Midbrain (tissue), 1 donor: Measurements from ENCODE around the gene FAM50B.

Experiments
- DNase-seq: peaks from one replicate; lab custom pipeline; 2025; lab: John Stamatoyannopoulos, UW

The FAM50B gene, protein sequence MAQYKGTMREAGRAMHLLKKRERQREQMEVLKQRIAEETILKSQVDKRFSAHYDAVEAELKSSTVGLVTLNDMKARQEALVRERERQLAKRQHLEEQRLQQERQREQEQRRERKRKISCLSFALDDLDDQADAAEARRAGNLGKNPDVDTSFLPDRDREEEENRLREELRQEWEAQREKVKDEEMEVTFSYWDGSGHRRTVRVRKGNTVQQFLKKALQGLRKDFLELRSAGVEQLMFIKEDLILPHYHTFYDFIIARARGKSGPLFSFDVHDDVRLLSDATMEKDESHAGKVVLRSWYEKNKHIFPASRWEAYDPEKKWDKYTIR

DNA sequence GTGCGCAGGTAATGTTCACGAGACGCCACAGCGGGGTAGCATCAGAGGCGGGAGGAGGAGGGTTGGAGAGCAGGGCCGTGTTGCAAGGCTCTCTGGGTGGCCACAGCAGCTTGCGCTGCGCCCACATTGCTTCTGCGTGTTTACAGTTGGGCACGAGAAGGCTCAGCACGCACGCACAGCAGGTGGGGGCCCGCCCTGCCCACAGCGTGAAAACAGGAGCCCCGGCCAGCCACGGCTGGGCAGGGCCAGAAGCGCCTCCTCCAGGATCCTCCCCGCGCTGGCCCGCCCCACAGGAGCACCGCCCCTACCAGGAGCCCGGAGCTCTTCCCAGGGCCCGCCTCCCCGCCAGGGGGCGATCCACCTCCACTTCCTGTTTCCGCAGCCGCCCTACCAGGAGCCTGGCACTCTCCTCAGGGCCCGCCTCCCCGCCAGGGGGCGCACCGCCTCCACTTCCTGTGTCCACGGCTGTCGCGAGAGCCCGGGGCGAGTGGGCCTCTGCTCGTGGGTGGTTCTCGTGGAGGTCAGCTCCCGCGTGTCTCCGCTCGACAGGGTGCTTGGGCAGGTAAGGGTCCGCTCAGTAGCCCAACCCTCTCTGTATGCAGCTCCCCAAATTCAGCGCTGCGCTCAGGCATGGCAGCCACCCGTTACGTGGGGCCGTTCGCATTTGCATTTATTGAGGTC, at the start of gene FAM50B:
Gene FAM50B, plus strand, starts transcription at position 449 of the 681 bp plus-strand sequence. CDS start 439 bp downstream, outside the sequence.
- DNase-seq, result peak; percentile 92

DNA sequence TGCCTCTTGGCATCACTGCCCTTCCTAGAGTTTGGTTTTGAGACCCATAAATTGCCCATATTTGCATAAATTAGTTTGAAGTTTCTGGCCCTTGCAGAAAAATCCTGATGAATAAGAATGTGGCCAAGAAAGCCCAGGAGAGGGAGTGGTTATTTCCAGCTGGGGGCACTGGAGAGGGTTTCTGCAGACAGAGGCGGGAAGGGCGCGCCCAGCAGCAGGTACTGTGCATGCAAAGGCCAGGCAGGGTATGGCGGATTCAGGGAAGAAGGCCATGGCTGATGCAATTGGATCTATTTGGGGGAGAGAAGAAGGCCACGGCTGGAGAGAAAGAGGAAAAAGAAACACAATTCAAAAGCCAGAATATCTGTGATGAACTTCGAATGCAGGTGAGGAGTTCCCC, 49.5 kb upstream of the FAM50B start:
- no peak for DNase-seq

DNA sequence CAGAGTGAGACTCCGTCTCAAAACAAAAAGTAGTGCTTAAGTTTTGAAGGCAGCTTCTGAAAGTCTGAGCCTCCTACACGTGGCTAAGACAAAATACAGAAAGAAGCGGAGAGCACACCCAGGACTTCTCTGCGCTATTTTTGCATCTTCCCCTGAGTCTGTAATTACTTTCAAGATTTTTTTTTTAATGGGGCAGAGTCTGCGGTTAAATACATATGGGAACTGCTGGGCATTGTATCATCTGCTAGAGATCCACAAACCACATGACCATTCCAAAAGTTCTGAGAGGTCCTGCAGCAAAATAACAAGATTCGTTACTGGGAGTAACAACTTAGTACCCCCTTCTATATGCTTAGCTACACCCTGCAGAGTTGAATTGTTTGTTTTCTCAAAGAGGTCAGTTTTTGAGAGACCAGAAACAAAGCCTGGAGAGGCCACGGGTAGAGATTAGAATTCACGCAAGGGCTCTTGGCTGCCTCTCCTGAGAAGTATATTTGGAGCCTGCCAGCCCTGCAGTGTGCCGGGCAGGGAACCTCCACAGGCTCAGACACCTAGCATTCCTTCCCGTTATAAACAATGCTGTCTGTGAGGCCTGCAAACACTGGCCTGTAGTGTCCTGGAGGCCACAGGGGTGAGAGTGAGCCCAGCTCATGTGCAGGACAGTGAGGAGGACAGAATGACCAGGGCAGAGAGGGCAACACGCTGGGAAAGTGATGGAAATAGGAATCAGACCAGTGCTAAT, 48.2 kb upstream of the FAM50B start:
- DNase-seq, result no peak

DNA sequence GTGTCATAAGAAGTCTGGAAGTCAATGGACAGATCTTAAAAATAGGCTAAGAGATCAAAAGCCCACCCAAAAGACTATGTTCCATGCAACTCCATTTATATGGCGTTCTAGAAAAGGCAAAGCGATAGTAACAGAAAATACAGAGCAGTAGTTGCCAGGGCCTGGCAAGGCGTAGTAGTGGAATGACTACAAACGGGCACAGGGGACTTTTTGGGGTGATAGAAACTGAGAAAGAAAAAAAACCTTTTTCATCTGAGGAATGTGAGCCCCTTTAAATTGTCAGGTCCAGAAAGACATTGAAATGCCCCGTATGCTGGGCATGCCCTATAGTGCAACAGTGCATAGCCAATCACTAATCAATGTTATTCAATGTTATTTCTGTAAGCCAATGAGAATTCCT, 47.2 kb upstream of the FAM50B start:
- DNase-seq, result no peak

DNA sequence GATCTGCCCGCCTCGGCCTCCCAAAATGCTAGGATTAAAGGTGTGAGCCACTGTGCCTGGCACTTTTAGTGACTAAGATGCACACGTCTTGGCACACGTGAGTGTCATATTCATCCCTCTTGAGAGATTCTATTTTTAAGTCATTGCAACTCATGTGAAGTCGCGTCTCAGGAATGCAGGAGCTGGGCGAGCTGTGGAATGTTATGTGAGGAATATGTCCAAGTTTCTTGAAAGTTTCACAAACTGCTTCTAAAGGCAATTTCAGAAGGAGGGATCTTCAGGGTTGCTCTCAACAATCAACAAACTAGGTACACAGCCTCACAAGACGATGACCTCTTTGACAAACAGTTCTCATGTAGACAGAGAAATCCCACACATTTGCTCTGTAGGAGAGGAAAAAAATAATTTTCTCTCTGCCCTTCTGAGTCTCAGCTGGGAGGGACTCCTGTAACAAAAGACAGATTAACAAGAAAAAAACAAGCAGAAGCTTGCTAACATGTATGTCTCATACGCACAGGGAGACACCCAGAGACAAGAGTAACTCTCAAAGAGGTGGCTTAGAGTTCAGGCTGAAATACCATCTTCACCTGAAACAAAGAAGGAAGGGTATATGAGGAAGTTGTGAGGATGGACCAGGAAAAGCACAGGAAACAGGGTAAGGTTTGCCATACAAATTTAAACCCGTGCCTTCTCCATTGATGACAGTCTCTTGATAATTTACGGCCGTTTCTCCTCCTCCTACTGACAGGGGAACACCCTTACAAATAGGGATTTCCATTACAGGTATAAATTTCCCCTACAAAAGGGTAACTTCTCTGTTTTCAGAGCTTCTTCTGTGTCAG, 45.3 kb upstream of the FAM50B start:
- DNase-seq, result no peak

DNA sequence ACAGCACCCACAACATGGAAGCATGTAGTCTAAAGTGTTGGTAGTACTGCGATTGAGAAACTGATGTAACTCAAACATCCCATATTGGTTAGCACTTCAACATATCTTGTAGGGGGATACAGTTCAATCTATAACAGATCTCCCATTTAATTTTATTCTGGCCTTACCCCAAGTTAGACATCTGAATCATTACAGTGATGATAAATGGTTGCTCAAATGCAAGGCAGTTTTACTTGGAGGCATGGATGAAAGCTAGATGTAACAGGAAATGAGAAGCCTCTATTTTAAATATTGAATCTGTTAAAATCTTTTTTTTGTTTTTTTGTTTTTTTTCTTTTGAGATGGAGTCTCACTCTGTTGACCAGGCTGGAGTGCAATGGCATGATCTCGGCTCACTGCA, 44.2 kb upstream of the FAM50B start:
- no peak for DNase-seq

DNA sequence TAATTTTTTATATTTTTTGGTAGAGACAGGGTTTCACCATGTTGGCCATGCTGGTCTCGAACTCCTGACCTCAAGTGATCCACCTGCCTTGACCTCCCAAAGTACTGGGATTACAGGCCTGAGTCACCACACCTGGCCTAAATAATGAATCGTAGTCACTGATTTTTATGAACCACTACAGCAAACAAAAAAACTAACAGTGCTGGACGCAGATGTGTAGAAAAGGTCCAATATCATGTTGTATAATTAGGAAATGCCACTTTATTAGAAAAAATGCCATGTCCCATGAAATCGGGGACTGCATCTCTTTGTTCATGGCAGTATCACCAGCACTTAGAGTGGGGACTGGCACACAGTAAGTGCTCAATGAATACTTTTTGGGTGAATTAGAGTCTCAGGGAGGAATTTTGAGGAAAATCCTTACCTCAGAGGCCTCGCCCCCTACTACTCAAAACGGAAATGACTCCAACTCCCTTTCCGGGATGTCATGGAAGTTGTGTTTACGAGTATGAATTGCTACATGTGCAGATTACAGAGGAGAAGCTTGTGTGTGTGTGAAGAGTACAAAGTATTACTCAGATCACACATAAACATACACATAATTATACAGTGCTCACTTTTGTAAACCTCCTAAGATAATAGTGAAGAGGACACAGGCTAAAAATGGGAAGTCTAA, 43.6 kb upstream of the FAM50B start:
- DNase-seq, result no peak

DNA sequence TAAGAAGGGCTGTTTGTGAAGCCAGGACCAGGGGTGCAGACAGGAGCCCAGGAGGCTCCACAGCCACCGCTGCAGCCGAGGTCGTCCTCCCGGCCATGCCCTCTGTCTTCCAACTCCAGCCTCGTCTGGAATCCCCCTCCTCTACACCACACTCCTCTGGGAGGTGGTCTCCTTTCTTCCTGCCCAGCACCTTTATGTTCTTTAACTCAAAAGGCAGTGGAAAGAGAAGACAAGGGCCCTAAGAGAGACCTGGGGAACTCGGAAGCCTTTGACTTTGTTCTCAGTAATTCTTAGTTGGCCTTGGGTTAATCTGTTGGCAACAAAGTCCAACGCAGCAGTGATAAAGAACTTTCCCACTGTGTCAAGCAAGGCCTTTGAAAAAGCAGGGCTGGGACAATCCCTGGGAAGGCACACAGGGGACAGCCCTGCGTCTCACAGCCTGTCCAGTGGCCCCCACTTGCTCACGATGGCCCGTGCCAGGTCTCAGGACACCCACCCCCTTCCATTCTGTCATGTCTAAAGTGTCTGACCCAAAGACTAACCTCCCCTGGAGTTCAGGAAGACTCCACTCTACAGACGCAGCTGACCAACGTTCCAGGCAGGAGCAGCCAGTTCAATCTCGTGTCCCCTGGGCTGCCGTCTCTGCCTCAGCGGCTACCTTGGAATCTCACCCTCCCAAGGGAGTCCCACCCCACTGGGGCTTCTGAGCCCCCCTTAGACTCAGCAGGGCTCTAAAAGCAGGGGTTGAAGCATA, 42.8 kb upstream of the FAM50B start:
- no peak for DNase-seq

DNA sequence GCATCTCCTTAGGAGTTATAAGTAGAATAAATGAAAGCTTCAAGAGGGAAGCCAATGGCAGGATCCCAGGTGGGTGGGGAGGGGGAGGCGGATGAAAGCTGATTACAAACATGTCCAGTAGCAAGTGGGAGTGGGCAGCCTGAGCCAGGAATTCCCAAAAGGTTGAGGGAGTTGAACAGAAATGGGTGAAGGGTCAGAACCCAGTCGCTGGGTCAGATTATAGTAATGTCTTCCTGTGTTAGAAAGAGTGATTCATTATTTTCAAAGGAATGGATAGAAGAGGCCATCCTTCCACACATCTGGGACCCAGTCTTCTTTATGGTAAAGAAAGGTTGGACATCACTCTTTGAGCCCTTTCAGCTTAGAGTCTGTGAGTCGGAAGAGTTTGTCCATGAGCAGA, 41.0 kb upstream of the FAM50B start:
- no peak for DNase-seq

DNA sequence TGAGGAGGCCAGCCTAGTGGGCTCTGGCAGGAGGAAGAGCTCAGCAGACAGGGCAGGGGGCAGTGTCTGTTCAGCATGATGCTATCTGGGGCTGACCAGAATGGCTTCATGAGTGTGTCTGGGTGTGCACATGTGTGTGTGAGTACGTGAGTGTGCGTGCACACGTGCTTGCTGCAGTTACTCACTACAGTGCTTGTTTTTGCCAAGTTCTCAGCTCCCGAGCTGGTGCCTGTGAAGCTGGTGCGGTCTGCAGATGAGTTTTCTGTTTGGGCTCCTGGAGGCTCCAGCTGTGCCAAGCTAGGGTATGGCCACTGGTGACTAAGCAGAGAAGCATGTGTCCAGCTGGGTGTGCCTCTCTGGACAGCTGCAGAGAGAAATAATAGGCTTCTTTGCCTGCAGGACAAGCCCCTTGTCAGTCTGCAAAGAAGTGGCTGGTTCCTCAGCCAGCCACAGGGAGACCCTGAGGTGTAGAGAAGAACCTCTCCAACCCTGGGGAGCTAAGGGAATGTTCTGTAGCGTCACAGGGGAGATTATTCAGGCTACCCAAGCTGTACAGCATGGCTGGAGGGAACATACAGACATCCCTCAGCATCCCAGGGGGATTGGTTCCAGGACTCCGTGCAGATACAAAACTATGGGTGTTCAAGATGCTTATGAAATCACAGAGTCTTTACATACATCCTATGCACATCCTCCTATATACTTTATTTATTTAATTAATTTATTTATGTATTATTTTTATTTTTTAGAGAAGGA, 40.2 kb upstream of the FAM50B start:
- no peak for DNase-seq

DNA sequence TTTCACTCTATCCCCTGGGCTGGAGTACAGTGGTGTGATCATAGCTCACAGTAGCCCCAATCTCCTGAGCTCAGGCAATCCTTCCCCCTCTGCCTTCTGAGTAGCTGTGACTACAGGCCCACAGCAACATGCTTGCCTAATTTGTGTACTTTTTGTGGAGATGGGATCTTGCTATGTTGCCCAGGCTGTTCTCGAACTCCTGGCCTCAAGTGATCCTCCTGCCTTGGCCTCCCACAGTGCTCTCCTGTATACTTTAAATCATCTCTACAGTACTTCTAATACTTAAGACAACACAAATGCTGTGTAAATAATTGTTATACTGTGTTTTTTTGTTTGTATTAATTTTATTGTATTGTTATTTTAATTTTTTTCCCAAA, 39.7 kb upstream of the FAM50B start:
- DNase-seq, result no peak

DNA sequence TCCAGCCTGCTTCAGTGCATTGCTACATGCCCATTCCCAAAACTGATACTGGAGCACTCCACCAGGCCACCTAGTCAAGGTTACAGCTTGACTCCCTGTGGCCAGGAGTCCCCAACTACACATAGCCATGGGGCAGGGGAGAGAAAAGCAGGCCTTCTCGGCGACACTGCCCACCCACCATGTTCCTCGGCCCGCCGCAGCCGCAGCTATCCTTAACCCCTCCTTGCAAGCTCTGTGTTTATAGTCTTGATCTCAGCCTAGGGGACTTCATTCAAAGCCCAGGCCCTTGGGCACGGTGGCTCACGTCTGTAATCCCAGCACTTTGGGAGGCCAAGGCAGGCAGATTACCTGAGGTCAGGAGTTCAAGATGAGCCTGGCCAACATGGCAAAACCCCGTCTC, 39.2 kb upstream of the FAM50B start:
- DNase-seq, result no peak

DNA sequence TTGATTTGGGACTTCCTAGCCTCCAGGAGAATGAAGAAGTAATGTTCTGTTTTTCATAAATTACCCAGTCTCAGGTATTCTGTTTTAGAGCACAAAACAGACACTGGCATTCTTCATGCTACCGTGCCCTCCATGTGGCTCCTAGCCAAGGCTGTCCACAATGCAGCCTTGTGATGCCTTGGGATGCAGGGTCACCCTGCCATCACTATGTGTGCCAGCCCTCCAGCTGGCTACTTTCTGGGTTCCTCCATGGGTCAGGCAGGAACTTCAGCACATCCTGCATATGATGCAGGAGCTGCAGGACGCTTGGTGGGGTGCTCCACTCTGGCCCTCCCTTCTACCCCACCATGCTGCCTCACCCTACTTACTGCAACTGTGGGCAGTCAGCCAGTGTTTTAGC, 38.0 kb upstream of the FAM50B start:
- no peak for DNase-seq

DNA sequence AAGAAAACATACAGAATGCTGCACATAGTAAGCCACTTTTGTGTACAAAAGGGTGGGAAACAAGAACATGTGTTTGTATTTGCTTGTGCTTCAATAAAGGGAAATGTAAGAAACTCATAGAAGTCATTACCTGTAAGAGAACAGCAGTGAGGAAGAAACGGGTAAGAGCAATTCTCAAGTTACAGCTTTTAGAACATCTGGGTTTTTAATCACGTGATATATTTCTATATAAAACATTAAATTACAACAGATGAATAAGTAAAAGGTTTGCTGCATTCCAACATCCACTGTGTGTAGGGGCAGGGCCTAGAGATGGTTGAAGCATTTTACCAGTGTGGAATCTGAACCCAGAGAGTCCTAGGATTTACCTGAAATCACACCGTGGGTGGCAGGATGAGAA, 36.6 kb upstream of the FAM50B start:
- DNase-seq, result no peak

DNA sequence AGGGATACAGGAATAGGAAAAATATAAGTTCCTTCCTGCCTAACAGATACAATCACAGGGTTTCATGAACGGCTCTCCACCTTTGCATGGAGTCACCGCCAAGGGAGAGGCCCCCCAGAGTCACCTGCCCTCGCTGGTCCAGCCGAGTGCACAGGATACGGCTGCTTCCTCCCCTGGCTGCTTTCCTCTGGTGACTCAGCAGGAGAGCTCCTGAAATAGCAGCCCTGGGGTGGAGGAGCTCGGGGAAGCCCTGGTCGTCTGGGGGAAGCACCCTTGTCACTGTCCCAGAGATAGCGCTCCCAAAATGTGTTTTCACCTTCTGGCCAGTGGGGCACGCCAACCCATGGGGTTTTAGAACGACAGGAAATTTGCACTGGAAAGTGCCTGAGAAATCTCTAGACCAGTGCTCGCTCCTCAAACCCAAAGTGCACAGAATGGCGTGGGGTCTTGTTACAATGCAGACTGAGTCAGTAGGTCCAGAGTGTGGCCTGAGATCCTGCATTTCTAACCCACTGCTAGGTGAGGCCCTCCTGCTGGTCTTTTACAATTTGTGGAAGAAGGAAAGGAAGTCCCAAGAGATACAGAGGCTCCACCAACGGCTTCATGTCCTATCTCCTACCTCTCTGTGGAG, 35.9 kb upstream of the FAM50B start:
- no peak for DNase-seq

DNA sequence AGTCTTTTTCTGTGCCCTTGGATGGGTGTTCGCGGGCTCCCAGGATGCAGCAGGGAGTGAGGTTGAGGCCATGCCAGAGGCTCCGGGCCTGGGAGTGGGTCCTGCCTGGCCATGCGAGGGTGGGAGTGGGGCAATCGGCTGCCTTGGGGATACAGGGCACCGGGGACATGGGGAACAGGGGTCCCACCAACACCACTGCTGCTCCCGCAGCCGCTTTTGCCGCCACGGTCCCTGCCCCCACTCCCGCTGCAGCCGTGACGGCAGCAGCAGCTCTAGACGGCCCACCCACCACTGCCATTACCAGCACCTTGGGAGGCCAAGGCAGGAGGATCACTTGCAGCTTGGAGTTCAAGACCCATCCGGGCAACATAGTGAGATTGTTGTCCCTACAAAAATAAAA, 35.3 kb upstream of the FAM50B start:
- no peak for DNase-seq

DNA sequence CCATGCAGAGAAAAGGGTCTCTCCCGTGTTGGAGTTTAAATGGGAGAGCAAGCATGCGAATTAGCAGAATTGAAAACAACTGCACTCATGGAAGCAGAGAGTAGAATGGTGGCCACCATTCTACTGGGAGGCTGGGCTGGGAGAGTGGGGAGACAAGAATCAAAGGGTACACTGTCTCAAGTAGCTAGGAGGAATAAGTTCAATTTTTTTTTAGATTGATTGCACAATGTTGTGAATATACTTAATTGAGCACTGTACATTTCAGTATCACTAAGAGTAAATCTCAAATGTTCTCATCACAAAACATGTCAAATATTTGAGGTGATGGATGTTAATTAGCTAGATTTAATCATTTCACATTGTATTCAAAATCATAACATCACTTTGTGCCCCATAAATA, 34.6 kb upstream of the FAM50B start:
- no peak for DNase-seq

DNA sequence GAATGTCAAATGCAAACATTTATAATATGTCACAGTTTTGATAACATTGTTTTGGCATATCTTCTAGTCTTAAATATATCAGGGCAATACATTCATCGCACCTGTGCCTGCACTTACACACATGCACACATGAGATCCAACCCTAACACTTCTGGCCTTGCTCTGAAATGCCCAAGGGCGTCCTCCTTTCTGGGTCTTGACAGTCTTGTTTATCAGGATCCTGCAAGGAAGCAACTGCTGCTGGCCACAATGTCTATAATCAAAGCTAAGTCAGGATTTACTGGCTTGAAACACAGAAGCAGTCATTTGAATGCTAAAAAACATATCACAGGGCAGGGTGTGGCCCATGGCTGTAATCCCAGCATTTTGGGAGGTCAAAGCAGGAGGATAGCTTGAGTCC, 32.9 kb upstream of the FAM50B start:
- DNase-seq, result no peak
